HepG2 (cell line): Measurements from ENCODE around the gene ZKSCAN8. TPM values are rescaled to one million over a fixed set of nuclear protein-coding genes. Genes with fewer than 3 reads are reported as not detected.

Source experiments
- CBX5 ChIP-seq: sonication (generic); formaldehyde crosslinking; IDR thresholded peaks from 2 replicates; pipeline ENCODE4 v1.4.0; 2020; ENCODE audit warnings: missing genetic modification reagents, borderline replicate concordance
- FOXJ3 ChIP-seq: sonication (generic); formaldehyde crosslinking; IDR thresholded peaks from 2 replicates; pipeline ENCODE4 v1.4.0; 2020; ENCODE audit warnings: missing genetic modification reagents, mild to moderate bottlenecking, borderline replicate concordance
- GLMP ChIP-seq: sonication (generic); formaldehyde crosslinking; IDR thresholded peaks from 2 replicates; pipeline ENCODE4 v1.9.0; 2021; ENCODE audit warnings: missing genetic modification reagents, mild to moderate bottlenecking, borderline replicate concordance
- GMEB2 ChIP-seq: IDR thresholded peaks from 2 replicates; pipeline ENCODE4 v1.6.1; 2016; ENCODE audit warnings: missing biosample characterization, missing genetic modification reagents, low read depth
- KLF12 ChIP-seq: sonication (generic); formaldehyde crosslinking; IDR thresholded peaks from 2 replicates; pipeline ENCODE4 v1.4.0; 2020; ENCODE audit warnings: missing genetic modification reagents, borderline replicate concordance
- MTF1 ChIP-seq: sonication (generic); formaldehyde crosslinking; IDR thresholded peaks from 2 replicates; pipeline ENCODE4 v1.5.0; 2020; ENCODE audit warnings: missing genetic modification reagents
- NFIB ChIP-seq: sonication (generic); formaldehyde crosslinking; IDR thresholded peaks from 2 replicates; pipeline ENCODE4 v1.9.0; 2021; ENCODE audit warnings: missing genetic modification reagents, mild to moderate bottlenecking, borderline replicate concordance
- NFKB2 ChIP-seq: sonication (generic); formaldehyde crosslinking; IDR thresholded peaks from 2 replicates; pipeline ENCODE4 v1.4.0; 2020; ENCODE audit warnings: missing genetic modification reagents, borderline replicate concordance
- PLSCR1 ChIP-seq: sonication (generic); formaldehyde crosslinking; IDR thresholded peaks from 2 replicates; pipeline ENCODE4 v1.5.0; 2020; ENCODE audit warnings: missing genetic modification reagents, mild to moderate bottlenecking, borderline replicate concordance
- PRDM4 ChIP-seq: sonication (generic); formaldehyde crosslinking; IDR thresholded peaks from 2 replicates; pipeline ENCODE4 v1.9.0; 2021; ENCODE audit warnings: missing genetic modification reagents, borderline replicate concordance
- REXO4 ChIP-seq: sonication (generic); formaldehyde crosslinking; IDR thresholded peaks from 2 replicates; pipeline ENCODE4 v1.8.0; 2022; ENCODE audit warnings: missing genetic modification reagents, mild to moderate bottlenecking, borderline replicate concordance
- SMARCC2 ChIP-seq: fragments of 450-650 bp; IDR thresholded peaks from 2 replicates; pipeline ENCODE4 v1.6.1; 2017; ENCODE audit warnings: antibody characterized with exemption, mild to moderate bottlenecking
- TCF12 ChIP-seq, 2 experiments: fragments of 450-650 bp in 1 of 2; sonication (generic) in 1 of 2; formaldehyde crosslinking in 1 of 2; IDR thresholded peaks; 2 replicates each; pipeline versions ENCODE4 v1.6.1 to v1.8.0; 2017 to 2022; ENCODE audit warnings: antibody characterized with exemption in 1 of 2, mild to moderate bottlenecking in 1 of 2, missing genetic modification reagents in 1 of 2, moderate library complexity in 1 of 2
- ZFAT ChIP-seq: sonication (generic); formaldehyde crosslinking; conservative IDR thresholded peaks from 2 replicates; pipeline ENCODE4 v1.8.1; 2023; ENCODE audit warnings: missing genetic modification reagents, inconsistent platforms
- ZFP36 ChIP-seq: fragments of 150-350 bp; IDR thresholded peaks from 2 replicates; pipeline ENCODE4 v1.6.1; 2018; ENCODE audit warnings: borderline replicate concordance, low read length, low read depth; ENCODE audit not compliant: partially characterized antibody
- ZNF143 ChIP-seq: sonication (generic); formaldehyde crosslinking; IDR thresholded peaks from 2 replicates; pipeline ENCODE4 v1.4.0; 2020; ENCODE audit warnings: missing genetic modification reagents
- ZNF577 ChIP-seq: sonication (generic); formaldehyde crosslinking; IDR thresholded peaks from 2 replicates; pipeline ENCODE4 v1.4.0; 2020; ENCODE audit warnings: mild to moderate bottlenecking, low read depth, missing genetic modification reagents, borderline replicate concordance
- ZNF780A ChIP-seq: sonication (generic); formaldehyde crosslinking; IDR thresholded peaks from 2 replicates; pipeline ENCODE4 v1.8.0; 2022; ENCODE audit warnings: mild to moderate bottlenecking, missing genetic modification reagents, moderate library complexity
- ZNF784 ChIP-seq: sonication (generic); formaldehyde crosslinking; IDR thresholded peaks from 2 replicates; pipeline ENCODE4 v1.5.1; 2020; ENCODE audit warnings: missing genetic modification reagents, mild to moderate bottlenecking, borderline replicate concordance
- ZSCAN31 ChIP-seq: sonication (generic); formaldehyde crosslinking; IDR thresholded peaks from 2 replicates; pipeline ENCODE4 v1.5.0; 2020; ENCODE audit warnings: low read depth, mild to moderate bottlenecking, missing genetic modification reagents
- polyA plus RNA-seq, 8 experiments: library from polyadenylated mRNA; depleted of rRNA in 3 of 8; stranded (reverse) in 7 of 8; unstranded in 1 of 8; fragments of >200 nt; fragmentation: Illumina TruSeq in 4 of 8; extraction: Trizol in 4 of 8; gene quantifications; 2 replicates each; pipeline versions ENCODE4 v1.2.1 to v1.2.3, GENCODE V29; 2011 to 2016; ENCODE audit warnings: low read depth in 4 of 8, missing spikeins in 1 of 8, mixed read lengths in 1 of 8; ENCODE audit not compliant: insufficient read depth in 1 of 8
- total RNA-seq, 5 experiments: library from RNA; depleted of rRNA; stranded (reverse); fragments of >200 nt; fragmentation: Illumina TruSeq; extraction: Trizol; gene quantifications; 2 replicates each; pipeline ENCODE4 v1.2.3, GENCODE V29; 2016; ENCODE audit warnings: low read depth in 1 of 5

The ZKSCAN8 gene
- total and polyA plus RNA-seq, 2 of the 13 experiments (the other 11 are each of a cell fraction or from before 2014, with no cell fraction given), result 12.4 to 20.9 TPM

GRCh38 chr6:28136585-28137504 lies 4.8 kb upstream of the ZKSCAN8 start (continued):
- TF ChIP-seq PRDM4, result peak; percentile 72; the same call in 1 of the 2 replicates
- TF ChIP-seq CBX5, result peak; percentile 96
- TF ChIP-seq SMARCC2, result no peak
- no peak; the same call in 1 of the 2 replicates for TF ChIP-seq ZFAT (CRISPR knock-in tag)
- peak; percentile 77 for TF ChIP-seq FOXJ3 (CRISPR knock-in tag)
- TF ChIP-seq GMEB2 (CRISPR knock-in tag), result no peak
- no peak for TF ChIP-seq MTF1 (CRISPR knock-in tag)
- TF ChIP-seq ZSCAN31, result peak; percentile 95
- 0 out of 2 replicates have a peak, but pooled peaks have one; percentile 53 for TF ChIP-seq ZNF780A
- no peak for TF ChIP-seq NFIB (CRISPR knock-in tag)
- no peak; the same call in 1 of the 2 replicates for TF ChIP-seq PLSCR1 (CRISPR knock-in tag)
- TF ChIP-seq NFKB2 (CRISPR knock-in tag), result peak; percentile 90; the same call in 1 of the 2 replicates
- TF ChIP-seq ZNF577, result no peak
- TF ChIP-seq ZFP36, result no peak
- TF ChIP-seq ZNF784 (CRISPR knock-in tag), result peak; percentile 97
- peak; percentile 75 for TF ChIP-seq ZNF143
- TF ChIP-seq KLF12, result 0 out of 2 replicates have a peak, but pooled peaks have one; percentile 37
- no peak for TF ChIP-seq TCF12 (IDR thresholded peaks at IDR 0.05)
- TF ChIP-seq TCF12 (CRISPR knock-in tag; IDR thresholded peaks at IDR 0.05), result peak; percentile 76; the same call in 1 of the 2 replicates
- 0 out of 2 replicates have a peak, but pooled peaks have one; percentile 49 for TF ChIP-seq REXO4 (CRISPR knock-in tag)
- no peak for TF ChIP-seq GLMP (CRISPR knock-in tag)
